ENCODE data around the gene NRP2. TPM values are rescaled to one million over a fixed set of nuclear protein-coding genes. Genes with fewer than 3 reads are reported as not detected.

The NRP2 gene
- total and polyA plus RNA-seq, 2 experiments from 2014 or later, result 61.0 to 79.2 TPM

DNA sequence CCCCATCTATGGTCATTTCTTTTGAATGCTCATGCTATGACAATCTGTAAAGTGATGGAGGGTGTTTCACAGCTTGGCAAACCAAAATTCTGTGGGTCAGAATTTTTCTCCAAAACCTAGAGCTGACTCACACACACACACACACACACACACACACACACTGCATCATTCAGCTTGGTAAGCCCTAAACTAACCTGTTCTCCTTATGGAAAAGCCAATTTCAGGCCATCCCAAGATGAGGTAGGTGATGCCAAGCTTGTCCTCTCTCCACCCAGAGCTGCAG is 45.0 kb upstream of the NRP2 start:
- H3K36me3 ChIP-seq (replicated peaks; ENCODE audit: insufficient read depth, low read depth), result no peaks in the 10 kb centered on the region
- H4K20me1 ChIP-seq (ENCODE audit: insufficient read depth, poor library complexity, severe bottlenecking), result no peaks in the 10 kb centered on the region
- H3K9me2 ChIP-seq (replicated peaks; ENCODE audit: insufficient read depth), result no peaks in the 10 kb centered on the region
- H3K4me1 ChIP-seq (ENCODE audit: insufficient read depth), result no peaks in the 10 kb centered on the region
- H3K27me3 ChIP-seq, result no peaks in the 10 kb centered on the region
- H3K4me3 ChIP-seq, result no peak overlapping the region
- DNase-seq (ENCODE audit: low spot score), result no peak
- TF ChIP-seq, protein P1, sequence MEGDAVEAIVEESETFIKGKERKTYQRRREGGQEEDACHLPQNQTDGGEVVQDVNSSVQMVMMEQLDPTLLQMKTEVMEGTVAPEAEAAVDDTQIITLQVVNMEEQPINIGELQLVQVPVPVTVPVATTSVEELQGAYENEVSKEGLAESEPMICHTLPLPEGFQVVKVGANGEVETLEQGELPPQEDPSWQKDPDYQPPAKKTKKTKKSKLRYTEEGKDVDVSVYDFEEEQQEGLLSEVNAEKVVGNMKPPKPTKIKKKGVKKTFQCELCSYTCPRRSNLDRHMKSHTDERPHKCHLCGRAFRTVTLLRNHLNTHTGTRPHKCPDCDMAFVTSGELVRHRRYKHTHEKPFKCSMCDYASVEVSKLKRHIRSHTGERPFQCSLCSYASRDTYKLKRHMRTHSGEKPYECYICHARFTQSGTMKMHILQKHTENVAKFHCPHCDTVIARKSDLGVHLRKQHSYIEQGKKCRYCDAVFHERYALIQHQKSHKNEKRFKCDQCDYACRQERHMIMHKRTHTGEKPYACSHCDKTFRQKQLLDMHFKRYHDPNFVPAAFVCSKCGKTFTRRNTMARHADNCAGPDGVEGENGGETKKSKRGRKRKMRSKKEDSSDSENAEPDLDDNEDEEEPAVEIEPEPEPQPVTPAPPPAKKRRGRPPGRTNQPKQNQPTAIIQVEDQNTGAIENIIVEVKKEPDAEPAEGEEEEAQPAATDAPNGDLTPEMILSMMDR (IDR thresholded peaks at IDR 0.05; ENCODE audit: poor library complexity), result no peak
- no peak for TF ChIP-seq EZH2phosphoT487 (IDR thresholded peaks at IDR 0.05; ENCODE audit: low read depth, severe bottlenecking, unreplicated experiment)
- TF ChIP-seq EZH2 (IDR thresholded peaks at IDR 0.05; ENCODE audit: borderline replicate concordance), result no peak
- no peak overlapping the region for H3K4me2 ChIP-seq
- no peak overlapping the region for H3K27ac ChIP-seq
- H2AFZ ChIP-seq, result no peak overlapping the region
- no peaks in the 10 kb centered on the region for H3K9me3 ChIP-seq (ENCODE audit: low read depth)
- H3K79me2 ChIP-seq, result no peaks in the 10 kb centered on the region

DNA sequence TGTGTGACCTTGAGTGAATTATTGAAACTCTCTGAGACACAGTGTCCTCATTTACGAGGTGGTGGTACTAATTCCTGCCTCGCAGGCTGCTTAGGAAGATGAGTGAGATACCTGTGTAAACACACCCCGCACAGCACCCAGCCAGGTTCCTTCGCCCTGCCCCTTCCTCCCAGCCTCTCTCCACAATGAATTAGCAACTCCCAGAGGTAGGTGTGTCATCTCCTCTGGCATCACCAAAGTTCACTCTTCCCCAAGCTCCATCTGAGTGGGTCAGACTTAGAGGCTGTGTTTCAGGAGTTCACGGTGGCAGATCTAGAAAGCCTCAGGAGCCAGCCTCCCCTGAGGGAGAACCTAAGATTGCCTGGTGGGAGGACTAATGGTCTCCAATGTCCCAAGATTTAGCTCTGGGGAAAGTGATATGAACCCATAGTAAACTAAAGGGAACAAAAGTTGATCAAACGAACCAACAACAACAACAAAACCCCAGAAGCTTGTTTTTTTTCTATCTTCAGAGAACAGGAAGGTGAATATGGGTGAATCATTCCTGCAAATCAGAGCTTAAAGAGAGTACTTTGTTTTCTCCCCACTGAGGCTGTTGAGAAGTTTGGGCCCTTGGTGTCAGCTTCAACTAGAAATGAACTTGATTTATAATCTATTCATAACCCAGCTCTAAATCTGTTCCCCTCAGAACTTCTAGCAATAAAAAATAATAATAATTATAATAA is 44.4 kb upstream of the NRP2 start:
- no peak overlapping the region for H3K4me2 ChIP-seq
- H3K79me2 ChIP-seq, result no peaks in the 10 kb centered on the region
- no peak for TF ChIP-seq EZH2 (IDR thresholded peaks at IDR 0.05; ENCODE audit: borderline replicate concordance)
- no peak for TF ChIP-seq EZH2phosphoT487 (IDR thresholded peaks at IDR 0.05; ENCODE audit: low read depth, severe bottlenecking, unreplicated experiment)
- TF ChIP-seq, protein P1 (IDR thresholded peaks at IDR 0.05; ENCODE audit: poor library complexity), result no peak
- no peak overlapping the region for H3K27ac ChIP-seq
- H3K9me3 ChIP-seq (ENCODE audit: low read depth), result no peaks in the 10 kb centered on the region
- H3K4me1 ChIP-seq (ENCODE audit: insufficient read depth), result no peaks in the 10 kb centered on the region
- no peak overlapping the region for H2AFZ ChIP-seq
- H3K27me3 ChIP-seq, result no peaks in the 10 kb centered on the region
- no peaks in the 10 kb centered on the region for H3K9me2 ChIP-seq (replicated peaks; ENCODE audit: insufficient read depth)
- peak; percentile 27 for DNase-seq (ENCODE audit: low spot score)
- 59% methylated on average over 6 of the region's 6 CpGs for WGBS (ENCODE audit: low lambda C conversion rate, missing lambda C conversion rate)
- H4K20me1 ChIP-seq (ENCODE audit: insufficient read depth, poor library complexity, severe bottlenecking), result no peaks in the 10 kb centered on the region
- H3K36me3 ChIP-seq (replicated peaks; ENCODE audit: insufficient read depth, low read depth), result no peaks in the 10 kb centered on the region
- no peak overlapping the region for H3K4me3 ChIP-seq

DNA sequence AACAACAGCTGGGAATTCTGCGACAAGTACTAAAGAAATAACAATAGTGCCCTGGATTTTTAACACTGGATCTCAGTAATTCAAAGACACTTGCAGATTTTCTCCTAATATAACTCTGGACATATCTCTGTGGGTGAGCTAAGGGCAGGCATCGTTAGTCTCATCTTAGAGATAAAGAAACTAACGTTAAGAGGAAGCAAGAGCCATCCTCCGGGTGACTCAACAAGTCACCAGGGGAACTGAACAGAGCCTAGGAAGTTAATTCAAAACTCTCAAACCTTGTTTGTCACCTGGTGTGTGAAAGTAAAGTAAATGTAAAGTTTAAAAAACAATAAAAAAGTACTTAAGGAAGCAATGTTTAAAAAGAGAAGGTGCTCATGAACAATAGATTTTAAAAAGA is 41.6 kb upstream of the NRP2 start:
- Histone ChIP-seq H2AFZ (no peak overlapping the region), H3K36me3 (replicated peaks; ENCODE audit: insufficient read depth, low read depth) (no peaks in the 10 kb centered on the region), H3K27ac (no peak overlapping the region), H4K20me1 (ENCODE audit: insufficient read depth, poor library complexity, severe bottlenecking) (no peaks in the 10 kb centered on the region), H3K9me3 (ENCODE audit: low read depth) (no peaks in the 10 kb centered on the region), H3K4me3 (no peak overlapping the region), H3K27me3 (no peaks in the 10 kb centered on the region), H3K79me2 (no peaks in the 10 kb centered on the region), H3K4me1 (ENCODE audit: insufficient read depth) (no peaks in the 10 kb centered on the region), H3K9me2 (replicated peaks; ENCODE audit: insufficient read depth) (no peaks in the 10 kb centered on the region), H3K4me2 (no peak overlapping the region)
- no peak for DNase-seq (ENCODE audit: low spot score)
- 48% methylated on average over 4 of the region's 4 CpGs for WGBS (ENCODE audit: low lambda C conversion rate, missing lambda C conversion rate)
- TF ChIP-seq EZH2 (IDR thresholded peaks at IDR 0.05; ENCODE audit: borderline replicate concordance), result no peak
- TF ChIP-seq EZH2phosphoT487 (IDR thresholded peaks at IDR 0.05; ENCODE audit: low read depth, severe bottlenecking, unreplicated experiment), result no peak
- TF ChIP-seq, protein P1 (IDR thresholded peaks at IDR 0.05; ENCODE audit: poor library complexity), result no peak
